ENCODE results near the gene PTOV1. TPM values are rescaled to one million over a fixed set of nuclear protein-coding genes. Genes with fewer than 3 reads are reported as not detected.

Gene PTOV1
- total RNA-seq, 1 experiment from 2014 or later = 296 TPM

- TF ChIP-seq, protein P1, sequence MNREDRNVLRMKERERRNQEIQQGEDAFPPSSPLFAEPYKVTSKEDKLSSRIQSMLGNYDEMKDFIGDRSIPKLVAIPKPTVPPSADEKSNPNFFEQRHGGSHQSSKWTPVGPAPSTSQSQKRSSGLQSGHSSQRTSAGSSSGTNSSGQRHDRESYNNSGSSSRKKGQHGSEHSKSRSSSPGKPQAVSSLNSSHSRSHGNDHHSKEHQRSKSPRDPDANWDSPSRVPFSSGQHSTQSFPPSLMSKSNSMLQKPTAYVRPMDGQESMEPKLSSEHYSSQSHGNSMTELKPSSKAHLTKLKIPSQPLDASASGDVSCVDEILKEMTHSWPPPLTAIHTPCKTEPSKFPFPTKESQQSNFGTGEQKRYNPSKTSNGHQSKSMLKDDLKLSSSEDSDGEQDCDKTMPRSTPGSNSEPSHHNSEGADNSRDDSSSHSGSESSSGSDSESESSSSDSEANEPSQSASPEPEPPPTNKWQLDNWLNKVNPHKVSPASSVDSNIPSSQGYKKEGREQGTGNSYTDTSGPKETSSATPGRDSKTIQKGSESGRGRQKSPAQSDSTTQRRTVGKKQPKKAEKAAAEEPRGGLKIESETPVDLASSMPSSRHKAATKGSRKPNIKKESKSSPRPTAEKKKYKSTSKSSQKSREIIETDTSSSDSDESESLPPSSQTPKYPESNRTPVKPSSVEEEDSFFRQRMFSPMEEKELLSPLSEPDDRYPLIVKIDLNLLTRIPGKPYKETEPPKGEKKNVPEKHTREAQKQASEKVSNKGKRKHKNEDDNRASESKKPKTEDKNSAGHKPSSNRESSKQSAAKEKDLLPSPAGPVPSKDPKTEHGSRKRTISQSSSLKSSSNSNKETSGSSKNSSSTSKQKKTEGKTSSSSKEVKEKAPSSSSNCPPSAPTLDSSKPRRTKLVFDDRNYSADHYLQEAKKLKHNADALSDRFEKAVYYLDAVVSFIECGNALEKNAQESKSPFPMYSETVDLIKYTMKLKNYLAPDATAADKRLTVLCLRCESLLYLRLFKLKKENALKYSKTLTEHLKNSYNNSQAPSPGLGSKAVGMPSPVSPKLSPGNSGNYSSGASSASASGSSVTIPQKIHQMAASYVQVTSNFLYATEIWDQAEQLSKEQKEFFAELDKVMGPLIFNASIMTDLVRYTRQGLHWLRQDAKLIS (CRISPR knock-in tag; IDR thresholded peaks at IDR 0.05; ENCODE audit: borderline replicate concordance) = no peak
- TF ChIP-seq, protein P2, sequence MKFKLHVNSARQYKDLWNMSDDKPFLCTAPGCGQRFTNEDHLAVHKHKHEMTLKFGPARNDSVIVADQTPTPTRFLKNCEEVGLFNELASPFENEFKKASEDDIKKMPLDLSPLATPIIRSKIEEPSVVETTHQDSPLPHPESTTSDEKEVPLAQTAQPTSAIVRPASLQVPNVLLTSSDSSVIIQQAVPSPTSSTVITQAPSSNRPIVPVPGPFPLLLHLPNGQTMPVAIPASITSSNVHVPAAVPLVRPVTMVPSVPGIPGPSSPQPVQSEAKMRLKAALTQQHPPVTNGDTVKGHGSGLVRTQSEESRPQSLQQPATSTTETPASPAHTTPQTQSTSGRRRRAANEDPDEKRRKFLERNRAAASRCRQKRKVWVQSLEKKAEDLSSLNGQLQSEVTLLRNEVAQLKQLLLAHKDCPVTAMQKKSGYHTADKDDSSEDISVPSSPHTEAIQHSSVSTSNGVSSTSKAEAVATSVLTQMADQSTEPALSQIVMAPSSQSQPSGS (CRISPR knock-in tag; IDR thresholded peaks at IDR 0.05; ENCODE audit: borderline replicate concordance, low read depth) = no peak
- TF ChIP-seq KAT7 (CRISPR knock-in tag; IDR thresholded peaks at IDR 0.05; ENCODE audit: borderline replicate concordance) (no peak), NFYB (CRISPR knock-in tag; conservative IDR thresholded peaks at IDR 0.05; ENCODE audit: low read depth) (no peak), HMGA2 (CRISPR knock-in tag; IDR thresholded peaks at IDR 0.05) (no peak), RELA (CRISPR knock-in tag; IDR thresholded peaks at IDR 0.05; ENCODE audit: borderline replicate concordance) (no peak)
These were observed 805 bp upstream of the PTOV1 start (continued) for GRCh38 chr19:49850221-49850486.

DNA sequence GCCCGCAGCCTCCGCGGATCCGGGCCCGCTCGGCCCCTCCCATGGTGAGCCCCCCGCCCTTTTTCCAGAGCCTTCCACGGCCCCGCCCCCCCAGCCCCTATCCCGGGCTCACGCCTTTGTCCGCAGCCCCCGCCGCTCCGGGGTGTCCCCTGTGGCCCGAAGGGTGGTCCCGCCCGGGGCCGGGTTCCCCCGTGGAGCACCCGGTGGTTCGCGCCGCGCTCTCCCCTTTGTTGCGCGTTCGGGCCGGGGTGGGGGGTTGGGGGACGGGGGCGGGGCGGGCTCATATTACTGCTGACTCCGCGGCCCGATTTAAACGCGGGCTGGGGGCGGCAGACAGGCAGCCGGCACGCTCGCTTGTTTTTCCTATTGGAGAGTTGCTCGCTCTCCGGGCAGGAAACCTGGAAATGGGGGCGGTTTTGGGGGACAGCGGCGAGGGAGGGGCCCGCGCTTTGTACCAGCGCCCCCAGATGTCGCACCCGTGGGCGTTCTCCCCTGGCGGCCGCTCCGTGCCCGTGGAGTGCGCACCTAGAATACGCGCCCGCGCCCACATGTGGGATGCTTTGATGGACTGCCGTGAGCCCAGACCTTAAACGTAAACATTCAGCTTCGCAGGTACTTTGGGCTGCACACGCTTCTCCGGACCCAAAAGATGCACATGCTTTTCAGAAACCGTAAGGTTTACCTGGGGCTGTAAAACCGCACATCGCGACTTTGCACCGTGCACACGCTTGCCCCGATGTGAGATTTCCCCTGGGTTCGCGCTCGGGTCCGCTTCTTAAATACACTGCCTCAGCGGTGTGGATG, 699 bp downstream of the PTOV1 start:
- Mint-ChIP-seq H3K4me1 (peaks cover 22% of the 10 kb centered on the region), H3K36me3 (peaks cover 28% of the 10 kb centered on the region), H3K9me3 (peaks cover 10% of the 10 kb centered on the region), H3K27me3 (ENCODE audit: low read depth) (peaks cover 3% of the 10 kb centered on the region; the same call in 1 of the 2 replicates), H3K27ac (peak overlapping the region; percentile 76), H3K4me3 (peak overlapping the region; percentile 80)
- POLR2A ChIA-PET = interaction anchor here (1.5 to 2.6 kb wide), 4 partner anchors 14 to 85 kb away, joined by 4 to 13 read pairs (median 6); partner anchors contain the start of genes AKT1S1, AP2A1 and TBC1D17
- DNase-seq (ENCODE audit: low spot score) (peak; percentile 71), ATAC-seq (peak; percentile 3)
- CTCF ChIA-PET = interaction anchor here (1.5 to 2.5 kb wide), 2 partner anchors 38 to 39 kb away, joined by 4 to 22 read pairs; partner anchors contain the start of gene FUZ
- TF ChIP-seq ZNF281 (CRISPR knock-in tag; IDR thresholded peaks at IDR 0.05) (no peak), IRF2 (CRISPR knock-in tag; IDR thresholded peaks at IDR 0.05; ENCODE audit: borderline replicate concordance, low read depth) (no peak), ZBTB21 (CRISPR knock-in tag; IDR thresholded peaks at IDR 0.05; ENCODE audit: borderline replicate concordance) (no peak), PRRX2 (CRISPR knock-in tag; IDR thresholded peaks at IDR 0.05) (no peak), ZNF425 (CRISPR knock-in tag; conservative IDR thresholded peaks at IDR 0.05) (no peak), USF2 (CRISPR knock-in tag; IDR thresholded peaks at IDR 0.05) (no peak), NR3C1 (CRISPR knock-in tag; conservative IDR thresholded peaks at IDR 0.05; ENCODE audit: low read depth) (no peak), FOXJ3 (CRISPR knock-in tag; IDR thresholded peaks at IDR 0.05; ENCODE audit: borderline replicate concordance) (no peak), E2F5 (CRISPR knock-in tag; IDR thresholded peaks at IDR 0.05) (no peak)
- TF ChIP-seq, protein P3, sequence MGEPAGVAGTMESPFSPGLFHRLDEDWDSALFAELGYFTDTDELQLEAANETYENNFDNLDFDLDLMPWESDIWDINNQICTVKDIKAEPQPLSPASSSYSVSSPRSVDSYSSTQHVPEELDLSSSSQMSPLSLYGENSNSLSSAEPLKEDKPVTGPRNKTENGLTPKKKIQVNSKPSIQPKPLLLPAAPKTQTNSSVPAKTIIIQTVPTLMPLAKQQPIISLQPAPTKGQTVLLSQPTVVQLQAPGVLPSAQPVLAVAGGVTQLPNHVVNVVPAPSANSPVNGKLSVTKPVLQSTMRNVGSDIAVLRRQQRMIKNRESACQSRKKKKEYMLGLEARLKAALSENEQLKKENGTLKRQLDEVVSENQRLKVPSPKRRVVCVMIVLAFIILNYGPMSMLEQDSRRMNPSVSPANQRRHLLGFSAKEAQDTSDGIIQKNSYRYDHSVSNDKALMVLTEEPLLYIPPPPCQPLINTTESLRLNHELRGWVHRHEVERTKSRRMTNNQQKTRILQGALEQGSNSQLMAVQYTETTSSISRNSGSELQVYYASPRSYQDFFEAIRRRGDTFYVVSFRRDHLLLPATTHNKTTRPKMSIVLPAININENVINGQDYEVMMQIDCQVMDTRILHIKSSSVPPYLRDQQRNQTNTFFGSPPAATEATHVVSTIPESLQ (CRISPR knock-in tag; IDR thresholded peaks at IDR 0.05) = no peak
- TF ChIP-seq, protein P4, sequence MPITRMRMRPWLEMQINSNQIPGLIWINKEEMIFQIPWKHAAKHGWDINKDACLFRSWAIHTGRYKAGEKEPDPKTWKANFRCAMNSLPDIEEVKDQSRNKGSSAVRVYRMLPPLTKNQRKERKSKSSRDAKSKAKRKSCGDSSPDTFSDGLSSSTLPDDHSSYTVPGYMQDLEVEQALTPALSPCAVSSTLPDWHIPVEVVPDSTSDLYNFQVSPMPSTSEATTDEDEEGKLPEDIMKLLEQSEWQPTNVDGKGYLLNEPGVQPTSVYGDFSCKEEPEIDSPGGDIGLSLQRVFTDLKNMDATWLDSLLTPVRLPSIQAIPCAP (CRISPR knock-in tag; IDR thresholded peaks at IDR 0.05) = no peak
- TF ChIP-seq, protein P5, sequence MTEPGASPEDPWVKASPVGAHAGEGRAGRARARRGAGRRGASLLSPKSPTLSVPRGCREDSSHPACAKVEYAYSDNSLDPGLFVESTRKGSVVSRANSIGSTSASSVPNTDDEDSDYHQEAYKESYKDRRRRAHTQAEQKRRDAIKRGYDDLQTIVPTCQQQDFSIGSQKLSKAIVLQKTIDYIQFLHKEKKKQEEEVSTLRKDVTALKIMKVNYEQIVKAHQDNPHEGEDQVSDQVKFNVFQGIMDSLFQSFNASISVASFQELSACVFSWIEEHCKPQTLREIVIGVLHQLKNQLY (CRISPR knock-in tag; IDR thresholded peaks at IDR 0.05) = no peak

All from WTC11 (cell line).